ENCODE data around the gene PIK3R6. TPM values are rescaled to one million over a fixed set of nuclear protein-coding genes. Genes with fewer than 3 reads are reported as not detected.

Gene PIK3R6
- total and polyA plus RNA-seq, 10 of the 15 experiments (the other 5 are each of a cell fraction or from before 2014, with no cell fraction given), result 6.7 to 146 (median 68.2) TPM

DNA sequence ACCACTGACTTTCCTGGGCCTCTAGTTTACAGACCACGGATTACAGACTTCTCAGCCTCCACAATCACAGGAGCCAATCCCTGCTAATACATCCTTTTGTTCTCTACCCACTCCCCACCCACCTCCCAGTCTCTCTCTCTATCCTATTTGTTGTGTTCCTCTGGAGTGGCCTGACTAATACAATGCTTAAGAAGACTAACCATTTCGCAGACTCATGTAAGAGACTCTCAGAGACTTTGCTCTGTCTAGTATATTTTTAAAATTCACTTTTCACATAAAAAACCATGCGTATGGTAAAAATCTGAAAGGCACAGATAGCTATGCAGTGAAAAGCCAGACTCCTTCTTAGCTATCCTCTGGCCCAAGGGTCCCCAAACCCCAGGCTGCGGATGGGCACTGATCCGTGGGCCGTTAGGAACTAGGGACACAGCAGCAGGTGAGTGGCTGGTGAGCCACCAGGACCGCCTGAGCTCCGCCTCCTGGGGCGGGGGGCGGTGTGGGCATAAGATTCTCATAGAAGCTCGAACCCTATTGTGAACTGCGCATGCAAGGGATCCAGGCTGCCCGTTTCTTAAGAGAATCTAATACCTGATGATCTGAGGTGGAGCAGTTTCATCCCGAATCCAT, 7.6 kb downstream of the PIK3R6 start (continued):
- TF ChIP-seq, protein P1, sequence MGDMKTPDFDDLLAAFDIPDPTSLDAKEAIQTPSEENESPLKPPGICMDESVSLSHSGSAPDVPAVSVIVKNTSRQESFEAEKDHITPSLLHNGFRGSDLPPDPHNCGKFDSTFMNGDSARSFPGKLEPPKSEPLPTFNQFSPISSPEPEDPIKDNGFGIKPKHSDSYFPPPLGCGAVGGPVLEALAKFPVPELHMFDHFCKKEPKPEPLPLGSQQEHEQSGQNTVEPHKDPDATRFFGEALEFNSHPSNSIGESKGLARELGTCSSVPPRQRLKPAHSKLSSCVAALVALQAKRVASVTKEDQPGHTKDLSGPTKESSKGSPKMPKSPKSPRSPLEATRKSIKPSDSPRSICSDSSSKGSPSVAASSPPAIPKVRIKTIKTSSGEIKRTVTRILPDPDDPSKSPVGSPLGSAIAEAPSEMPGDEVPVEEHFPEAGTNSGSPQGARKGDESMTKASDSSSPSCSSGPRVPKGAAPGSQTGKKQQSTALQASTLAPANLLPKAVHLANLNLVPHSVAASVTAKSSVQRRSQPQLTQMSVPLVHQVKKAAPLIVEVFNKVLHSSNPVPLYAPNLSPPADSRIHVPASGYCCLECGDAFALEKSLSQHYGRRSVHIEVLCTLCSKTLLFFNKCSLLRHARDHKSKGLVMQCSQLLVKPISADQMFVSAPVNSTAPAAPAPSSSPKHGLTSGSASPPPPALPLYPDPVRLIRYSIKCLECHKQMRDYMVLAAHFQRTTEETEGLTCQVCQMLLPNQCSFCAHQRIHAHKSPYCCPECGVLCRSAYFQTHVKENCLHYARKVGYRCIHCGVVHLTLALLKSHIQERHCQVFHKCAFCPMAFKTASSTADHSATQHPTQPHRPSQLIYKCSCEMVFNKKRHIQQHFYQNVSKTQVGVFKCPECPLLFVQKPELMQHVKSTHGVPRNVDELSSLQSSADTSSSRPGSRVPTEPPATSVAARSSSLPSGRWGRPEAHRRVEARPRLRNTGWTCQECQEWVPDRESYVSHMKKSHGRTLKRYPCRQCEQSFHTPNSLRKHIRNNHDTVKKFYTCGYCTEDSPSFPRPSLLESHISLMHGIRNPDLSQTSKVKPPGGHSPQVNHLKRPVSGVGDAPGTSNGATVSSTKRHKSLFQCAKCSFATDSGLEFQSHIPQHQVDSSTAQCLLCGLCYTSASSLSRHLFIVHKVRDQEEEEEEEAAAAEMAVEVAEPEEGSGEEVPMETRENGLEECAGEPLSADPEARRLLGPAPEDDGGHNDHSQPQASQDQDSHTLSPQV (IDR thresholded peaks at IDR 0.05), result no peak
- TF ChIP-seq PAX8 (IDR thresholded peaks at IDR 0.05) (no peak), MXI1 (IDR thresholded peaks at IDR 0.05; ENCODE audit: low read depth, low read length) (no peak), MYC (IDR thresholded peaks at IDR 0.05; ENCODE audit: insufficient read depth, insufficient read length, insufficient replicate concordance, low read length, severe bottlenecking) (no peak), CBFB (IDR thresholded peaks at IDR 0.05; ENCODE audit: low read depth) (no peak), CBX5 (IDR thresholded peaks at IDR 0.05; ENCODE audit: low read depth) (no peak), ZNF384 (IDR thresholded peaks at IDR 0.05; ENCODE audit: borderline replicate concordance, low read depth, low read length) (no peak), ZNF24 (IDR thresholded peaks at IDR 0.05) (no peak), POLR2AphosphoS5 (IDR thresholded peaks at IDR 0.05; ENCODE audit: low read length) (0 out of 2 replicates have a peak, but pooled peaks have one; percentile 23), KLF5 (IDR thresholded peaks at IDR 0.05; ENCODE audit: partially characterized antibody) (no peak), BACH1 (IDR thresholded peaks at IDR 0.05; ENCODE audit: borderline replicate concordance) (0 out of 2 replicates have a peak, but pooled peaks have one; percentile 11), HDGF (IDR thresholded peaks at IDR 0.05) (0 out of 2 replicates have a peak, but pooled peaks have one; percentile 8), ZBED1 (IDR thresholded peaks at IDR 0.05; ENCODE audit: borderline replicate concordance) (no peak)
- TF ChIP-seq, protein P2, sequence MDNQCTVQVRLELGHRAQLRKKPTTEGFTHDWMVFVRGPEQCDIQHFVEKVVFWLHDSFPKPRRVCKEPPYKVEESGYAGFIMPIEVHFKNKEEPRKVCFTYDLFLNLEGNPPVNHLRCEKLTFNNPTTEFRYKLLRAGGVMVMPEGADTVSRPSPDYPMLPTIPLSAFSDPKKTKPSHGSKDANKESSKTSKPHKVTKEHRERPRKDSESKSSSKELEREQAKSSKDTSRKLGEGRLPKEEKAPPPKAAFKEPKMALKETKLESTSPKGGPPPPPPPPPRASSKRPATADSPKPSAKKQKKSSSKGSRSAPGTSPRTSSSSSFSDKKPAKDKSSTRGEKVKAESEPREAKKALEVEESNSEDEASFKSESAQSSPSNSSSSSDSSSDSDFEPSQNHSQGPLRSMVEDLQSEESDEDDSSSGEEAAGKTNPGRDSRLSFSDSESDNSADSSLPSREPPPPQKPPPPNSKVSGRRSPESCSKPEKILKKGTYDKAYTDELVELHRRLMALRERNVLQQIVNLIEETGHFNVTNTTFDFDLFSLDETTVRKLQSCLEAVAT (IDR thresholded peaks at IDR 0.05), result 0 out of 2 replicates have a peak, but pooled peaks have one; percentile 58
- TF ChIP-seq, protein P3, sequence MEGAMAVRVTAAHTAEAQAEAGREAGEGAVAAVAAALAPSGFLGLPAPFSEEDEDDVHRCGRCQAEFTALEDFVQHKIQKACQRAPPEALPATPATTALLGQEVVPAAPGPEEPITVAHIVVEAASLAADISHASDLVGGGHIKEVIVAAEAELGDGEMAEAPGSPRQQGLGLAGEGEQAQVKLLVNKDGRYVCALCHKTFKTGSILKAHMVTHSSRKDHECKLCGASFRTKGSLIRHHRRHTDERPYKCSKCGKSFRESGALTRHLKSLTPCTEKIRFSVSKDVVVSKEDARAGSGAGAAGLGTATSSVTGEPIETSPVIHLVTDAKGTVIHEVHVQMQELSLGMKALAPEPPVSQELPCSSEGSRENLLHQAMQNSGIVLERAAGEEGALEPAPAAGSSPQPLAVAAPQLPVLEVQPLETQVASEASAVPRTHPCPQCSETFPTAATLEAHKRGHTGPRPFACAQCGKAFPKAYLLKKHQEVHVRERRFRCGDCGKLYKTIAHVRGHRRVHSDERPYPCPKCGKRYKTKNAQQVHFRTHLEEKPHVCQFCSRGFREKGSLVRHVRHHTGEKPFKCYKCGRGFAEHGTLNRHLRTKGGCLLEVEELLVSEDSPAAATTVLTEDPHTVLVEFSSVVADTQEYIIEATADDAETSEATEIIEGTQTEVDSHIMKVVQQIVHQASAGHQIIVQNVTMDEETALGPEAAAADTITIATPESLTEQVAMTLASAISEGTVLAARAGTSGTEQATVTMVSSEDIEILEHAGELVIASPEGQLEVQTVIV (IDR thresholded peaks at IDR 0.05; ENCODE audit: borderline replicate concordance, partially characterized antibody), result no peak

Measured in GM12878 (cell line).